Measurements from ENCODE around the gene EDN3. TPM values are rescaled to one million over a fixed set of nuclear protein-coding genes. Genes with fewer than 3 reads are reported as not detected.

The EDN3 gene
- total and polyA plus RNA-seq, 2 of the 8 experiments (the other 6 are each of a cell fraction or from before 2014, with no cell fraction given) = 0.17 to 0.38 TPM

- no peak overlapping the region for H3K14ac ChIP-seq (ENCODE audit: insufficient read length)
- no peak overlapping the region for H2BK120ac ChIP-seq (replicated peaks; ENCODE audit: low read depth, low read length)
- no peak overlapping the region for H2AFZ ChIP-seq (ENCODE audit: low read length)
- CTCF ChIA-PET (ENCODE audit: partially characterized antibody) = interaction anchor here (0.6 to 1.3 kb wide), 7 partner anchors 16 to 575 kb away, joined by 3 to 4 read pairs (median 3); no protein-coding TSS in a partner anchor
- H4K20me1 ChIP-seq (replicated peaks in 1 of 2; ENCODE audit: control insufficient read depth in 1 of 2, insufficient read depth in 2 of 2, low read length in 2 of 2) = no peaks in the 10 kb centered on the region
- H3K36me3 ChIP-seq (ENCODE audit: control insufficient read depth in 2 of 4, insufficient read depth in 4 of 4, low read length in 3 of 4) = no peaks in the 10 kb centered on the region
- no peak overlapping the region for H3K18ac ChIP-seq (ENCODE audit: extremely low read depth, low read length)
- peaks cover 0 to 2% (median 0%) of the 10 kb centered on the region in 4 experiments; a peak in 4 of 7 replicates for H3K27me3 ChIP-seq (replicated peaks in 1 of 4; ENCODE audit: control insufficient read depth in 3 of 4, extremely low read depth in 1 of 4, insufficient read depth in 3 of 4, low read length in 3 of 4)
- no peak overlapping the region for H2BK20ac ChIP-seq (ENCODE audit: low read length)
- no peak for FAIRE-seq
- H3K23me2 ChIP-seq (ENCODE audit: low read depth, low read length) = no peaks in the 10 kb centered on the region
- H3K79me1 ChIP-seq (ENCODE audit: low read depth, low read length) = no peaks in the 10 kb centered on the region
- no peak overlapping the region for H4K5ac ChIP-seq (ENCODE audit: insufficient read length, low read depth, low read length)
- H3K4me3 ChIP-seq (ENCODE audit: extremely low read depth in 1 of 4, insufficient read depth in 2 of 4, low read depth in 3 of 4, low read length in 4 of 4) = no peak overlapping the region
- POLR2A ChIA-PET (ENCODE audit: partially characterized antibody) = no interaction called here
- no peaks in the 10 kb centered on the region for H3K4me1 ChIP-seq (replicated peaks in 1 of 4; ENCODE audit: control insufficient read depth in 3 of 4, insufficient read depth in 4 of 4, low read length in 3 of 4)
- H2AK5ac ChIP-seq (ENCODE audit: low read depth, low read length) = no peak overlapping the region
- no peak overlapping the region for H3K23ac ChIP-seq (ENCODE audit: insufficient read length)
- H4K91ac ChIP-seq (replicated peaks; ENCODE audit: insufficient read length, low read length) = no peak overlapping the region
- no peaks in the 10 kb centered on the region for H3K9me3 ChIP-seq (ENCODE audit: insufficient read depth in 2 of 2, low read depth in 1 of 2, low read length in 1 of 2)
- H2BK15ac ChIP-seq (ENCODE audit: low read length) = no peak overlapping the region
- 71% methylated on average over 4 of the region's 4 CpGs; no CpG with 5 or more reads in 1 of the 2 experiments for whole genome bisulfite sequencing, 2 experiments (ENCODE audit: extremely low coverage in 1 of 2, insufficient coverage in 1 of 2, insufficient read length in 1 of 2, insufficient replicate concordance in 2 of 2, low coverage in 1 of 2, low lambda C conversion rate in 2 of 2, missing lambda C conversion rate in 1 of 2)
- TF ChIP-seq RNF2 (IDR thresholded peaks at IDR 0.05; ENCODE audit: borderline replicate concordance, low read depth, low read length, missing control alignments, poor library complexity, severe bottlenecking) = no peak
- no peak for TF ChIP-seq TCF12 (IDR thresholded peaks at IDR 0.05; ENCODE audit: low read depth, low read length)
- TF ChIP-seq JUND (IDR thresholded peaks at IDR 0.05; ENCODE audit: low read length) = no peak
- no peak for TF ChIP-seq GABPA (IDR thresholded peaks at IDR 0.05; ENCODE audit: borderline replicate concordance, insufficient read depth, low read length)
- TF ChIP-seq CREB1 (IDR thresholded peaks at IDR 0.05) = peak; percentile 43; the same call in 1 of the 2 replicates
- TF ChIP-seq MAX (IDR thresholded peaks at IDR 0.05) = no peak
- TF ChIP-seq CBX8 (IDR thresholded peaks at IDR 0.05; ENCODE audit: borderline replicate concordance, low read depth, low read length) = no peak
- H2BK12ac ChIP-seq (ENCODE audit: low read depth, low read length) = no peak overlapping the region
- DNase-seq (ENCODE audit: low read depth in 1 of 2, low spot score in 2 of 2) = no peak
- no peak overlapping the region for H3K4me2 ChIP-seq (ENCODE audit: insufficient read depth in 1 of 2, low read depth in 2 of 2, low read length in 2 of 2)
- no peak overlapping the region for H3K56ac ChIP-seq (replicated peaks; ENCODE audit: insufficient read length, low read depth, low read length)
- H3K4ac ChIP-seq (replicated peaks; ENCODE audit: insufficient read length, low read depth, low read length) = no peak overlapping the region
- no peak overlapping the region for H2BK5ac ChIP-seq (ENCODE audit: low read depth, low read length)
- no peaks in the 10 kb centered on the region for H3K79me2 ChIP-seq (ENCODE audit: control insufficient read depth in 1 of 2, insufficient read depth in 2 of 2, low read length in 2 of 2)
- H4K8ac ChIP-seq (ENCODE audit: extremely low read depth, insufficient read depth, low read length) = no peak overlapping the region; the same call in 1 of the 2 replicates
- no peak overlapping the region for H3K27ac ChIP-seq (ENCODE audit: low read depth, low read length)
- H3K9ac ChIP-seq (replicated peaks in 1 of 4; ENCODE audit: extremely low read depth in 1 of 4, low read depth in 3 of 4, low read length in 3 of 4) = no peak overlapping the region
Observed at GRCh38 chr20:59253779-59254319, 46.6 kb upstream of the EDN3 start.
